Thoracic aorta (tissue), 2 donors: ENCODE results near the gene AGR2. TPM values are rescaled to one million over a fixed set of nuclear protein-coding genes. Genes with fewer than 3 reads are reported as not detected.

Experiments used
- ATAC-seq: fragments of 150-250 bp; one replicate; pipeline ENCODE4 v1.8.0; 2017; ENCODE audit warnings: low read depth; ENCODE audit not compliant: insufficient number of reproducible peaks, low FRiP score
- DNase-seq: peaks from one replicate; pipeline ENCODE4 v3.0.0-alpha.2; 2020; ENCODE audit warnings: low spot score
- H3K27ac ChIP-seq, 2 donors: fragments of 200-600 bp; sonication (generic); 1 replicate in 1 of 2; 2 replicates in 1 of 2; pipeline ENCODE4 v1.5.1; 2016; ENCODE audit warnings: mild to moderate bottlenecking in 2 of 2, moderate library complexity in 2 of 2
- H3K27me3 ChIP-seq: fragments of 200-600 bp; sonication (generic); replicated peaks from 2 replicates; pipeline ENCODE4 v1.6.0; 2016; ENCODE audit warnings: mild to moderate bottlenecking; ENCODE audit not compliant: insufficient read depth
- H3K36me3 ChIP-seq: fragments of 200-600 bp; sonication (generic); one replicate; pipeline ENCODE4 v1.5.1; 2016
- H3K4me1 ChIP-seq, 2 donors: fragments of 200-600 bp; sonication (generic); 1 replicate in 1 of 2; 2 replicates in 1 of 2; pipeline versions ENCODE4 v1.5.1 to v1.6.0; 2016; ENCODE audit warnings: low read depth in 2 of 2, mild to moderate bottlenecking in 1 of 2; ENCODE audit not compliant: control insufficient read depth in 1 of 2
- H3K4me3 ChIP-seq: fragments of 200-600 bp; sonication (generic); 2 replicates; pipeline ENCODE4 v1.5.1; 2016; ENCODE audit warnings: mild to moderate bottlenecking
- H3K9me3 ChIP-seq: fragments of 200-600 bp; sonication (generic); 2 replicates; pipeline ENCODE4 v1.5.1; 2016
- CTCF ChIP-seq: fragments of 200-600 bp; sonication (generic); IDR thresholded peaks from one replicate; pipeline ENCODE4 v1.5.1; 2019; ENCODE audit warnings: antibody characterized with exemption
- total RNA-seq, 2 donors: library from RNA; depleted of rRNA; stranded (reverse); fragments of >200 nt; gene quantifications; one replicate each; pipeline versions ENCODE4 v1.1.0 to v1.2.3, GENCODE V29; 2016

AGR2 gene
- total RNA-seq, 2 donors from 2014 or later: 25.2 TPM; not detected in 1

- Histone ChIP-seq H3K4me3 (no peak overlapping the region), H3K4me1 (no peaks in the 10 kb centered on the region), H3K9me3 (no peaks in the 10 kb centered on the region), H3K27me3 (no peaks in the 10 kb centered on the region), H3K36me3 (no peaks in the 10 kb centered on the region), H3K27ac (no peak overlapping the region)
- ATAC-seq (no peak), DNase-seq (no peak)
- no peak for TF ChIP-seq CTCF
Observed at GRCh38 chr7:16839646-16840045, 34.8 kb upstream of the AGR2 start.

- DNase-seq (no peak), ATAC-seq (no peak)
- no peaks in the 10 kb centered on the region for H3K9me3 ChIP-seq
- no peak overlapping the region for H3K4me3 ChIP-seq
- no peaks in the 10 kb centered on the region for H3K36me3 ChIP-seq
- no peaks in the 10 kb centered on the region for H3K27me3 ChIP-seq
- H3K27ac ChIP-seq: no peak overlapping the region
- TF ChIP-seq CTCF: no peak
- H3K4me1 ChIP-seq: no peaks in the 10 kb centered on the region
Observed at GRCh38 chr7:16838891-16839290, 34.1 kb upstream of the AGR2 start.

GRCh38 chr7:16838386-16838785 lies 33.6 kb upstream of the AGR2 start:
- no peaks in the 10 kb centered on the region for H3K27me3 ChIP-seq
- ATAC-seq (no peak), DNase-seq (no peak)
- no peak overlapping the region for H3K4me3 ChIP-seq
- TF ChIP-seq CTCF: no peak
- no peak overlapping the region for H3K27ac ChIP-seq
- H3K36me3 ChIP-seq: no peaks in the 10 kb centered on the region
- no peaks in the 10 kb centered on the region for H3K9me3 ChIP-seq
- H3K4me1 ChIP-seq: no peaks in the 10 kb centered on the region

- ATAC-seq (no peak), DNase-seq (no peak)
- H3K4me3 ChIP-seq: no peak overlapping the region
- no peak for TF ChIP-seq CTCF
- no peaks in the 10 kb centered on the region for H3K4me1 ChIP-seq
- H3K36me3 ChIP-seq: no peaks in the 10 kb centered on the region
- H3K27me3 ChIP-seq: no peaks in the 10 kb centered on the region
- no peak overlapping the region for H3K27ac ChIP-seq
- H3K9me3 ChIP-seq: no peaks in the 10 kb centered on the region
Observed at GRCh38 chr7:16836481-16836880, 31.7 kb upstream of the AGR2 start.

- Histone ChIP-seq H3K27ac (no peak overlapping the region), H3K9me3 (no peaks in the 10 kb centered on the region), H3K4me1 (no peaks in the 10 kb centered on the region), H3K4me3 (no peak overlapping the region), H3K36me3 (no peaks in the 10 kb centered on the region), H3K27me3 (no peaks in the 10 kb centered on the region)
- TF ChIP-seq CTCF: no peak
- DNase-seq (no peak), ATAC-seq (no peak)
Observed at GRCh38 chr7:16833373-16833772, 28.6 kb upstream of the AGR2 start.
